ENCODE data around the gene GDPGP1.

GRCh38 chr15:90225047-90225446 is 9.0 kb upstream of the GDPGP1 start:
- no peak for TF ChIP-seq CEBPB (IDR thresholded peaks at IDR 0.05)
- no peak for TF ChIP-seq EP300 (IDR thresholded peaks at IDR 0.05; ENCODE audit: borderline replicate concordance)
- no peak for TF ChIP-seq MAX (IDR thresholded peaks at IDR 0.05)
- TF ChIP-seq TAF1 (IDR thresholded peaks at IDR 0.05; ENCODE audit: low read depth): no peak
- no peak for TF ChIP-seq REST (IDR thresholded peaks at IDR 0.05; ENCODE audit: low read depth)
- no peak for TF ChIP-seq ZBTB7A (IDR thresholded peaks at IDR 0.05; ENCODE audit: low read depth)
- TF ChIP-seq TEAD4 (IDR thresholded peaks at IDR 0.05): no peak
- no peak for TF ChIP-seq TCF12 (IDR thresholded peaks at IDR 0.05; ENCODE audit: low read depth)
- TF ChIP-seq RAD21 (IDR thresholded peaks at IDR 0.05; ENCODE audit: low read depth): no peak
- TF ChIP-seq NFIC (IDR thresholded peaks at IDR 0.05): no peak

Measured in Ishikawa (cell line).